Measurements from ENCODE around the gene PAM16.

PAM16 gene

DNA sequence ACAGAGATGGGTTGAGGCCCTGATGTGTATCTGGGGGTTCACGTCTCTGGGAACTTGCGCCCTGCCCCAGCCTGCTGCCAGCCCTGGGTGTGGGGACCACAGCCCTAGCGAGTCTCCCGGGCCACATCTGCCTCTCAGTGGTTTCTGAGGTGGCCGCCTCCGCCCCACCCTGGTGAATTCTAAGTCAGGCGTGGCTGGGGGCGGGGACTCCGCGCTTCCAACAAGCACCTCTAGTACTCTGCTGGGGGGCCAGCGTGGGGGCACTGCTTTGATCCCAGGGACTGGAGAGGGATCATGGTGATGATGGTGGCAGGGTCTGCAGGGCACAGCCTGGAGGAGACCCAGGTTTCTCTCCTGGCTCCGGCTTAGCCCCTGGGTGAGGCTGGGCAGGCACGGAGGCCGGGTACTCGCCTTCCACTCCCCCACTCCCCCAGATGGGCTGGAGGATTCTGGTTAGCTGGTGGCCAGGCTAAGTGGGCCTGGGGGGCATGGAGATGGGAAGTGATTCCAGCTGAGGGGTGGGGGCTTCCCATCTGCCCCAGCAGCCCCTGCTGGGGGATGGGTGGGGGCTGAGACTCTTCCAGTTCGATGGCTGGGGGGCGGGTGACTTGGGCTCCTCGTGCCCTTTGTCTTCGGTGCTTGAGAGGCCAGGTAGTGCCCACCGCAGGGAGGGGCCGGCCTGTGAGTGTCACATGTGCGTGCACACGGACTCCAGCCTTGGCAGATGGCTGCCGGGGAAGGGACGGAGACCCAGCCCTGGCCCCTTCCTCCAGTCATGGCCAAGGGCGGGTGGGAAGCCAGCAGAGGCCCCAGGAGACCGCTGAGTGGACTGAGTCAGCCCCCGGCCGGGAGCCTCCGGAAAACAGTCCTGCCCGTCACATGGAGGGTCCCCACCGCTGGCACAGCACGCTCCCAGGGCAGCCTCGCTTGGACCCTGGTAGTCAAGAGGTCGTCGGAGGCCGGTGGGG, 31.4 kb downstream of the PAM16 start:
- peak; percentile 57 for DNase-seq (ENCODE audit: low spot score)

DNA sequence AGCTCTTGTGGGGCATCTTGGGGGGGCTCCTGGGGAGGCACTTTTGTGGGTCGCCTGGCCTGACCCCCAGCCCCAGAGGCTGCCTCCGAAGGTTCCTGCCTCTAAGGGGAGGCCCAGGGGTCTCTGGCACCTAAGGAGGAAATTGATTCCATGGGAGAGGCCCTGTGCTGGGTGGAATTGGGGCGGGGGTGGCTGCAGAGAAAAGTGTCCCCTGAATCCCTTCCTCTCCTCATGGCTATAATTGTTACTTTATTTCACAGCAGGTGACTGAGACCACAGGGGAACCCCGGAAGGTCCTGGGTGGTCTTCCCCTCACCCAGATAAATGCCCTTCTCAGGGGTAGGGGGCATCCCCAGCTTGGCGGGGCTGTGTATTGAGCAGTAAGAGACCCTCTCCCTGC, 32.2 kb downstream of the PAM16 start:
- no peak for DNase-seq (ENCODE audit: low spot score)

DNA sequence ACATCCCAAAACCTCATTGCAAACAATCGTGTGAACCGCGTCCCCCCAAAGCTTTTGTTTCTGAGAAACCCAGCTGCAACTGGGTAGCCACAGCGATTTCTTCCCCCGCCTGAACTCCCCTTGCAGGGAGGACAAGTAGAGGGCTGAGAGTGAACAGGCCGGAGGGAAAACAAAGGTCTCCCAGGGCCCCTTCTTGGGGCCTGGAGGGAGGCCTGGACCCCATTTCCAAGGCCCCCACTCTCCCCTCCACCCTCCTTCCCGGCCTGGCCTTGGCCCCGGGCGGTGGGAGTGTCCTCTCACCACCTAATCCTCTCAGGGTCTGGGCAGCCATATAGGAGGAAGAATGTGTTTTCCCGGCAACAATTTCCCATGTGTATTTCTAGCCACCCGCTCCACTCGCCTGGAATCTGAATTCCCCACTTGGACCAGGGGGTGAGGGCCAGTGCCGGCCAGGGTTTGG, 32.6 kb downstream of the PAM16 start:
- DNase-seq (ENCODE audit: low spot score) = no peak

DNA sequence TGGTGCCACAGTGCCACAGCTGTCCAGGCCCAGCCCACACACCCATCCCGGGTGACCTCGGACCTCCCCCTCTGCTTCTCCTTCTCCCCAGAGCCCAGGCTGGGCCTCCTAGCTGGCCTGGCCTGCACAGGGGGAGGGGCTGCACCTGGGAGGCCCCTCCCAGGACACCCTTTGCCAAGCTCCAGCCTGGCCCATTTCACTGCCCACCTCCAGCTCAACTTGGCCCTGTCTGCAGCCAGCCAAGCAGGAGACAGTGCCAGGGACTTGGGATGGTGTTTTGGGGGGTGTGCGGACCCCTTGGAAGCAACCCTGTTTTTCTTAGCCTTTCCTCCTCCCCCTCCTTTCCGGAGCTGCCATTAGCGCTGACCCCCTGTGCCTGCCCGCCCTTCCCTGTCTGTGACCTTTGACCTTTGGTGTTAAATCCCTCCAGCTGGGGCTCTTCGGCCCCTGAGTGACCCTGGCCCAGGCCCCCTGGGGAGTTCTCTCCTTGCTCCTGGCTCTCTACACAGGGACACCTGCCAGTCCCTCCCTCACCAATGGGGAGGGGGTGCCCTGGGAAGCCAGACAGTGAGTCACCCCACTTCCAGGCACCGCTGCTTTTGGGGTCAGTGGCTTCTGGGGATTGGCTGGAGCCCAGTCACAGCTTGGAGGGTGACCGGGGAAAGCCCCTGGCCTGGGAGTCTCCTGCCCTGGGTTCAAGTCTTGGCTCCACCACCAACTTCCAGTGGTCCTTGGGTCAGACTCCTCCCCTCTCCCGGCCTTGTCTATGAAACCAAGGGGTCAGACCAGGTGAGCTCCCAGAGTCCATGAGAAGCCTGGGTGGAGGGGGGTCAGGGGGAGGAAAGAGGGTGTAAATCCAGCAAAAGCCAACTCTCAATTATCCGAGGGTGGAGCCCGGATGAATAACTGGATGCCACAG, 33.3 kb downstream of the PAM16 start:
- peak; percentile 86 for DNase-seq (ENCODE audit: low spot score)

DNA sequence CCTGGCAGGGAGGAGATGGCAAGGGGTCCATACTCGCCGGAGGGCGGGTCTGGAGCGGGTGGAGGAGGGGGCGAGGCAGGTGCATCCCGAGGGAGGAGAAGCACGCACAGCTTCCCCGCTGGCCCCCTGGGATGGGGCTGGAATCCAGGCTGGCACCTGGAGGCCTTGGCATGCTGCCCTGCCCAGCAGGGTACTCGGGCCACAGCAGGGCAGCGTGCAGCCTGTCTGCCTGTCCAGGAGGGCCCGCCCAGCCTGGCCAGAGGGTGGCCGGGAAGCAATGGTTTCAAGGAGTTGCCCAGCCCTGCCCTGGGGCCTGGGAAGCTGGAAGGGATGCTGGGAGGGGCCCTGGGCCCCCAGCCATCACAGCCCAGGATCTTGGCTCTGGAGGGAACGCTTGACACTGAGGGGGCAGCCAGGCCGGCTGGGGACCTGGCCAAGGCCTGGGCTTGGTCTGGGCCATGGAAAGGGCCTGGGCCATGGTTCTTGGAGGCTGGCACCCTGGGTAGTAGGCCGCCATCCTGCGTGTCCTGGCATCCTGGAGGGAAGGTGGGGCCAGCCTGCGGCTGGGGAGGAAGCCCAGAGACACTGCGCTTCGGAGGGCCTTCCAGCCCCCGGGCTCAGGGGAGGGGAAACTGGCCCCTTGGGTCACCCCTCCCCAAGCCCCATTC, 34.1 kb downstream of the PAM16 start:
- peak; percentile 73 for DNase-seq (ENCODE audit: low spot score)

DNA sequence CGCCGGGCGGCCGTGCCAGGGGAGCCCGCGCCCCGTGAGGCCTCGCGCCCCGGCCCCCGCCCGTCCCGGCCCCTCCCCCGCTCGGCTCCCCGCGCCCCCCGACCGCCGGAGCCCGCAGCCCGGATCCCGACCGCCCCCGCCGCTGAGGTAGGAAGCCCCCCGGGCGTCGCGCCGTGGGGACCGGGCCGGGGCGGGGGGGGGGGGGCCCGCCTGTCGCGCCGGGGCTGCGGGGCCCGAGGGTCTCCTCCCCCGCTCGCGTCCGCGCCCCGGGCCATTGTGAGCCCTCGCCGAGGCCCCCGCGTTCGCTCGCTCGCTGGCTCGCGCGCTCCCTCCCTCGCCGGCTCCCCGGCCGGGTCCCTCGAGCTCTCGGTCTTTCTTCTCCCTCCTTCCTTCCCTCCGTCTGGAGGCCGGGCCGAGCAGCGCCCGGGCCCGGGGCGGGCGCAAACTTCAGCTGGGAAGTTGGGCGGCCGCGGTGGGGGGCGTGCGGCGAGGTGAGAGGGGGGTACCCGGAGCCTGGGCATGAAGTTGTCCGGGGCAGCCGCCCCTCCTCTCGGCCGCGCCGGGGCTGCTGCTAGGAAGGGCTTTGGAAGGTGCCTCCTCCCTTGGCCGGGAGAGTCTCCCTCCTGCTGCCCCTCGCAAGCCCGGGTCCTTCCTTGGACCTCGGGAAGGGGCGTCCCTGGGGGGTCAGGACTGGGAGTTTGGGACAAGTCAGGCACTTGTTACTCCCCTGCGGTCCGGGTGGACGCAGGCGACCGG, 34.8 kb downstream of the PAM16 start:
- DNase-seq (ENCODE audit: low spot score) = no peak

DNA sequence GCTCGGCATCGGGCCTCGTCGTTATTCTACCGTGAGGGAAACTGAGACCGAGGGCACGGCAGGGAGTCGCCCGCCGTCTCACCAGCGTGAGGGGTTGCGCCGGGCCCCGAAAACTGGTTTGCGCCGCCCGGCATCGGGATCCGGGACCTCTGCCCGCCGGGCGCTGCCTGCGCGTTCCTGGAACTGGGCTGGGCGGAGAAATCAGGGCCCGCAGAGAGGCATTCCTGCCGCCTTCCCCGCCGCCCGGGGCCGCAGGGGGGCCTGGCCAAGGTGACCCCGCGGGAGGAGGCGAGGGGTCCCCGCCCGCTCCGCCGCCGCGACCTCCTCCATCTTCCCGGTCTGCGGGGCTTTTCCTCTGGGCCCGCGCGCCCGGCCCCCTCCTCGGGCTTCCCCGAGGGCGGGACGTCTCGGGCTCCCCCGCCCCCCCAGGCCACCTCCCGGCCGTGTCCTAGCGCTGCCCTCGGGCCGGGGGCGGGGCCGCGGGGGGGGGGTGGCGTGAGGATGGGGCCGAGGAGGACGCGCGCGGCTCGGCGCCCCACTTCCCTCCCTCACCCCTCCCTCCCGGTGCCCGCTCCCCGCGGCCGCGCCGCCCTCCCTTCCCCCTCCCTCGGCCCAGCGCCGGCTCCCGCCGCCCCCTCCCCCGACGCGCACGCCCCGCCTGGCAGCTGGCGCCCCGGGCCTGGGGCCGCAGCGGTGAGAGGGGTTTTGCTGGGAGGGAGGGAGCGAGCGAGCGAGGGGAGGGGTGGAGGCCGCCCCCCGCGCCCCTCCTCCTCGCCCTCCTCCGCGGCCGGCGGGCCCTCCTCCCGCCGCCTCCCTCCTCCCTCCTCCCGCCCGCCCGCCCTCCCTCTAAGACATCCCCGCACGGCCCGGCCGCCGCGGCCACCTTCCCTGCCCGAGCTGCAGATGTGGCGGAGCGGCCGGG, 35.7 kb downstream of the PAM16 start, which contains the start of gene GLIS2:
Gene GLIS2 (plus strand): TSS at position 882 of the 922 bp plus-strand sequence. CDS start 16,214 bp downstream, outside the sequence.
- DNase-seq (ENCODE audit: low spot score) = peak; percentile 88

DNA sequence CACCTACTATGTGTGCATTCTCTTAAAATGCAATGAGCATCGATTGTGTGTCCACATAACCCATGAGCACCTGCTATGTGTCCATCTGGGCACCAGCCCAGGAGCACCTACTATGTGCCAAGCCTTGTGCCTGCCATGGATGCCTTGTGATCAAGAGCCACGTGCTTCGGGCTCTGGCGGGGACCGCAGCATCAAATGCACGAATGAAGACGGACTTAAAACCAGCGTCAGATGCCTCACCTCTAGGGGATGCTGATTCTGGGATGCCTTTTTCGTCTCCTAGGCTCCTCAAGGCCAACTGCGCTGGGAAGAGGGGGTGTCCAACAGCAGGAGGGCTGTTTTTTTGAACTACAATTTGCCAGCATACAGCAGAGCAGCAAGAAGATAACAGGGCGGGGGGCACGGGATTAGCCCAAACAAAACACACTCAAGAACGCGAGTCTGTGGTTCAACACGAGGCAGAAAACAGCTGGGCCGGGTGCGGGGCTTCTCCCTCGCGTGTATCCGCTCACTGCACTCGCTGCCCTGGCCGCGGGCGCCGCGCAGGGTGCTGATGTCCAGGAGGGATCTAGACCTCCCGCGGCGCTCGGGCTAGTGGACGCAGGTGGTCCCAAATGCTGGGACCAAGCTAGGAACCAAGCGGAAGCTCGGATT, 36.5 kb downstream of the PAM16 start:
- DNase-seq (ENCODE audit: low spot score) = peak; percentile 77

DNA sequence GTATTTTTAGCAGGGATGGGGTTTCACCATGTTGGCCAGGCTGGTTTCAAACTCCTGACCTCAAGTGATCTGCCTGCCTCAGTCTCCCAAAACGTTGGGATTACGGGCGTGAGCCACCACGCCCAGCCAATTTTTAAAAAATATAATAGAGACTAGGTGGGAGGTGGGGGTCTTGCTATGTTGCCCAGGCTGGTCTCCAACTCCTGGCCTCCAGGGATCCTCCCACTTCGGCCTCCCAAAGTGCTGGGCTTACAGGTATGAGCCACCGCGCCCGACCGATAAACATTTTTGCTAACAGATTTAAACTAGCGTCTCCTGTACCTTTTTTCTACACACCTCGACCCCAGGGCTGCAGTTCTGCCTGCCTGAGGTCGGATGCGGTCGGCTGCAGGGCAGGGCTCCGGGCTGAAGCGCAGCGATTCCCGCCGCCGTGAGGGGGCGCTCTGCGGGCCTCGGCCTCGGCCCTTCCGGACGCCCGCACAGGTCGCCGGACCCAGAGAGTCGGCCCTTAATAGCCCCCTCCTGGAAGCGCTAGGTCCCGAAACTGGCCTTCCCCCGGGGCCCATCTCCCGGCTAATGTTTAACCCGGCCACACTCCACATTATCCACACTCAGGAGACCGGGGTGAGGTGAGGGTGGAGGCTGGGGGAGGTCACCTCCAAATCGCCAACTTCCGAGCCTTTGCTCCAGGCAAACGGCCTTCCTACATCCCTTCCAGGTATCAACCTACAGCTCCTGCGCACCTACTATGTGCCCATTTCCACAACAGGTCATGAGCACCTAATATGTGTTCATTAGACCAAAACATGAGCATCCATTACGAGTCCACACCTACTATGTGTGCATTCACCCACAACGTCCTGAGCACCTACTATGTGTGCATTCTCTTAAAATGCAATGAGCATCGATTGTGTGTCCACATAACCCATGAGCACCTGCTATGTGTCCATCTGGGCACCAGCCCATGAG, 37.3 kb downstream of the PAM16 start:
- DNase-seq (ENCODE audit: low spot score) = peak; percentile 95

DNA sequence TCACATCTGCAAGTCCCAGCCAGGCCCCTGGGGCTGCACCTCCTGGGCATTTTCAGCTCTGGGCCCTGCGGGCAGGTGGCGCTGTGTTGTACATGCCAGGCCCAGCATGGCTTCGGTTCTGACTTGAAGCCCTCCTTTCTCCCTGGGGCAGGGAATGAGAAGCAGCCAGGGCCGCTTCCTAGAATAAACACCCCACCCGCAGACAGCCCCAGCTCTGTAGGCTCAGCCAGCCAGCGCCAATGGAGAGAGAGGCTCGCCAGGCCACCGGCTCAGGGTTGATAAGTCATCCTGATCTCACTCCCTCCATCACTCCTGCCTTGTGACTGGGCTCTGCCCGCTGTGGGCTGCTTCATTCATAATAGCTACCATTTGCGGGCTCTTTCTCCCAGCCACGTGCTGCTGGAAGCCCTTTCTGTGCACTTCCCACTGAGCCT, 41.3 kb downstream of the PAM16 start:
- DNase-seq (ENCODE audit: low spot score) = peak; percentile 88

DNA sequence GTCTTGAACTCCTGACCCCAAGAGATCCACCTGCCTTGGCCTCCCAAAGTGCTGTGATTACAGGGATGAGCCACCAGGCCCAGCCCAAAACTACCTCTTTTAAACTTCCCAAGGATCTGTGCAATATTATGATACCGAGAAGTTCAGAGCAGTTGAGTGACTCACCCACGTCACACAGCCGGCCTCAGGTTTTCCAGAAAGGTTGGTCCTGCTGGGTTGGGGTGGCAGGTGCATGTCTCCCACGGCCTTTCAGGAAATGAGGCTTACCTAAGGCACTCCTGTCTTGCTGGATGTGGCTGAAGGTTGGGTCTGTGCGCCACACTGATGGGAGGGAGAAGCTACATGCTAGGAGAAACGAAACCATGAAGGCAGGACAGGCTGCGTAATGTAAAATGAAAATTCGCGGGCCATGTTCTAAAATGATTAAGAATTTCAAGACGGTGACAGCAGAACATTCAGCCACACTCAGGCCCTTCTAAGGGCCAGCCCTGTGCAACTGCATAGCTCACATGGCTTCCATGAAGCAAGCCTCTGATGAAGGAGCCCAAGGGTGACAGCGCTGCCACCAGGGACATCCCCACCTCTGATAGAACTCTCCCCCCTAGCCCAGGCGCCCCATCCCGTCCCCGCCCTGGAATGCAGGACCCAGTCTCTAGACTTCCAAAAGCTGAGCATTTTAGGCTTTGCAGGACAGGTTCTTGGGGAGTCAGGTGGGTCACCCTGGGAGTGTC, 41.9 kb downstream of the PAM16 start:
- DNase-seq (ENCODE audit: low spot score) = peak; percentile 60

DNA sequence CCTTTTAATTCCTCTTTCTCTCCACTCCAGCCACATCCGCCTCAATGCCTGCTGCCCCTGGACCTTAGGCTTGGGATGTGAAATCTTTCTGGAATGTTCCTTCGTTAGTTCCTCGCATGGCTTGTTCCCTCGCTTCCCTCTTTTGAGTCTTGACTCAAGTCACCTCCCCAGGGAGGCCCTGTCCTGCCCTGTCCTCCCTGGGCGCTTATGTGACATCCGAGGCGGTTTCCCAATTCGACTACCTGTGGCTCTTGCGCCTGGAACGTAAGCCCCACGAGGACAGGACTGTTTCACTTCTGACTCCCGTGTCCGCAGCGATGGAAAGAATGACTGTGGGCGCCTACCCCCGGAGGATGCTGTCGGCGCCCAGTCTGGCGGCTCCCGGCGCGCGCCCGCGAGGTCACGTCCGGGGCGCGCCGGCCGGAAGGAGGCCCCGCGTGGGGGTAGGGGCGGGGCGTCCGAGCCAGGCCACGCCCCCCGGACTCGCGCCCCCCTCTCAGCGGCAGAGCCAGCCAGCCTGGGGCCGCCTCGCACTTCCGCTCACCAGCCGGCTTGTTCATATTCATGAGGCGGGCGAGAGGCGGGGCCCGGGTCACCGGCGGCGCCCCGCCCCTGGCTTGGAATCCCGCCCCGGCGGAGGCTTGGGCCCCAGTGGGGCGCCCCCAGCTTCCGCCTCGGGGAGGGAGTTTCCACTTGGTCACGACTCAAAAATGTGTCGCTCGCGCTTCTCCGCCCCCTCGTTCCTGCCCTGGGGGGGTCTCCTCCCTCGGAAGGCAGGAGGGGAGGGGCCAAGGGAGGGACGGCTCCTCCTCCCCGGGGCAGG, 43.7 kb downstream of the PAM16 start:
- peak; percentile 98 for DNase-seq (ENCODE audit: low spot score)

DNA sequence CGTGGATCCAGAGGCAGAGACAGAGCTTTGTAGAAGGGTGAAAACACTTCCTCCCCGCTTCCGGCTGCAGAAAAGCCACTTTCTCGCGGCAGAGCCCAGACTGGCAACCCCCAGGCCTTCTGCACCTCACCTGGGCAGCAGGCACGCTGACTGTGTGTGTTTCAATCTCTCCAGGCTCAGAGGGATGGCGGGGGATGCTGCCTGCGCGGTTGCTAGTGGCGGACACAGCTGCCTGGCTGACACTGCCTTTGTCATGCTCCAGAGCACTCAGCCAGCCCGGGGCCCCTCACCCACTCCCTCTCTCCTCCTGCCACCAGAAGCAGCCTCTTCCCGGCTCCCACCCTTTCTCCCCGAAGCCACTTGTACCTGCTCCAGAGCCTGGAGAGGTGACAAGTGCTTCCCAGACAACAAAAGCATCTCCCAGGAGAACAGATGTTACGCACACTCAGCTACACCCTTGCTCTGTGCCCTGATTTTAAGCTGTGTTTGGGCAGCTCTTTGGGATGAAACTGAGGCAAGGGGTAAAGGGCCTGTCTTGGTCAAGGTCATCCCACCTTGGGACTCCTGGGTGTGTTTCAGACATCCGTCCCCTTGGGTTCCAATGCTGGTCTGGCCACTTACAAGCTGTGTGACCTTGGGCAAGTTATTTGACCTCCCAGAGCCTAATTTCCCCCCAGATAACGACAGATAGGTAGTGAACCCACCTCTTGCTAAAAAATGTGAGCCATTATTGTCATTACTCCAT, 44.5 kb downstream of the PAM16 start:
- DNase-seq (ENCODE audit: low spot score) = peak; percentile 60

DNA sequence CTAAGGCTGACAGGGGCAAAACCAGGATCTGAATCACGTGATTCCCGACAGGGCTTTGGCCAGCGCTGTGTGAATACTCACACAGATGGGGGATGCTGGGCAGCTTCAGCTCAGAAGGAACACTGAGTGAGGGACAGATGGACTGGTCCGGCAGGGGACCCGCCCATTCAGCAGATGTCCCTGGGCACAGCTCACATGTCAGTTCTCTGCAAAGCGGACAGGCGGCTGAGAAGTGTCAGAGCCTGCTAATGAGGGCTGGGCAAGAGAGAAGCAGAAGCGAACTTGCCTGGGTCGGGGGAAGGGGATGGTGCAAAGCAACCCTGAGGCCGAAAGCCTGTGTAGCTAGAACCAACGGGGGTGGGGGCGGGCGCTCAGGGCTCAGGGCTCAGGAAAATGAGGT, 47.1 kb downstream of the PAM16 start:
- DNase-seq (ENCODE audit: low spot score) = no peak

DNA sequence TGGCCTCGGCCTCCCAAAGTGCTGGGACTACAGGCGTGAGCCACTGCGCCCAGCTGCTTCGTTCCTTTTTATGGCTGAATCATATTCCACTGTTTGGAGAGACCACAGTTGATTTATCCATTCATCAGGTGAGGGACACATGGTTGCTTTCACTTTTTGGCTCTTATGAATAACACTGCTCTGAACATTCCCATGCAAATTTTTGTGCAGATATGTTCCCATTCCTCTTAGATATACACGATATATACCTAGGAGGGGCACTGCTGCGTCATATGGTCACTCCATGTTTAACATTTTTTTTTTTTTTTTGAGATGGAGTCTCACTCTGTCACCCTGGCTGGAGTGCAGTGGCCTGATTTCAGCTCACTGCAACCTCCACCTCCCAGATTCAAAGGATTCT, 49.2 kb downstream of the PAM16 start:
- no peak for DNase-seq (ENCODE audit: low spot score)

DNA sequence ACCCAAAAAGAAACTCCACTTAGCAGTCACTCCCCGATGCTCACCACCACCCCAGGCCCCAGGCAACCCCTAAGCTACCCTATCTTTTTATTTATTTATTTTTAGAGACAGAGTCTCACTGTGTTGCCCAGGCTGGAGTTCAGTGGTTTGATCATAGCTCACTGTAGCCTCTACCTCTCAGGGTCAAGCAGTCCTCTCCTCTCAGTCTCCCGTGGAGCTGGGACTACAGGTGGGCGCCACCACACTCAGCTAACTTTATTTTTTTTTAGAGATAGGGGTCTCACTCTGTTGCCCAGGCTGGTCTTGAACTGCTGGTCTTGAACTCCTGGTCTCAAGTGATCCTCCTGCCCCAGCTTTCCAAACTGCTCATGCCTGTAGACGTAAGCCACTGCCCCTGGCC, 49.9 kb downstream of the PAM16 start:
- DNase-seq (ENCODE audit: low spot score) = no peak

Data from kidney tubule cell (primary cell).